Measurements from ENCODE around the gene FHL1. TPM values are rescaled to one million over a fixed set of nuclear protein-coding genes. Genes with fewer than 3 reads are reported as not detected.
"Not testable (repeated sequence)": the region's sequence is repeated elsewhere in the genome, so short reads cannot be mapped to it uniquely, and the experiment has no call there.

The FHL1 gene
- total RNA-seq = 10.6 TPM

GRCh38 chrX:136147315-136147901, at the start of gene FHL1:
Gene FHL1, plus strand, starts transcription at chrX:136147533.
- peak; percentile 98 for ATAC-seq
- peak; percentile 54 for DNase-seq (ENCODE audit: low spot score)

- DNase-seq (ENCODE audit: low spot score) = no peak
- ATAC-seq = no peak
Observed at GRCh38 chrX:136097871-136098805, 49.2 kb upstream of the FHL1 start.

GRCh38 chrX:136104936-136105335, 42.4 kb upstream of the FHL1 start:
- DNase-seq (ENCODE audit: low spot score) (no peak), ATAC-seq (no peak)

GRCh38 chrX:136106920-136107528, 40.3 kb upstream of the FHL1 start:
- ATAC-seq (peak; percentile 49), DNase-seq (ENCODE audit: low spot score) (no peak)

- not testable (repeated sequence) for DNase-seq (ENCODE audit: low spot score); ATAC-seq
Observed at GRCh38 chrX:136108905-136109304, 38.4 kb upstream of the FHL1 start.

GRCh38 chrX:136112286-136112685, 35.0 kb upstream of the FHL1 start:
- no peak for ATAC-seq
- DNase-seq (ENCODE audit: low spot score) = no peak

GRCh38 chrX:136112778-136113177, 34.6 kb upstream of the FHL1 start:
- ATAC-seq (no peak), DNase-seq (ENCODE audit: low spot score) (no peak)

GRCh38 chrX:136115126-136115903, 32.0 kb upstream of the FHL1 start:
- ATAC-seq = no peak

GRCh38 chrX:136115904-136116297, 31.4 kb upstream of the FHL1 start:
- ATAC-seq = no peak

More at GRCh38 chrX:136115126-136115903, 32.0 kb upstream of the FHL1 start:
- DNase-seq (ENCODE audit: low spot score) = no peak

GRCh38 chrX:136121788-136122187, 25.5 kb upstream of the FHL1 start:
- ATAC-seq (no peak), DNase-seq (ENCODE audit: low spot score) (no peak)

More at GRCh38 chrX:136115904-136116297, 31.4 kb upstream of the FHL1 start:
- DNase-seq (ENCODE audit: low spot score) = no peak

- DNase-seq (ENCODE audit: low spot score) = no peak
- no peak for ATAC-seq
Observed at GRCh38 chrX:136122207-136122606, 25.1 kb upstream of the FHL1 start.

- ATAC-seq (no peak), DNase-seq (ENCODE audit: low spot score) (no peak)
Observed at GRCh38 chrX:136125106-136125505, 22.2 kb upstream of the FHL1 start.

GRCh38 chrX:136126371-136126770, 21.0 kb upstream of the FHL1 start:
- no peak for DNase-seq (ENCODE audit: low spot score)
- no peak for ATAC-seq

GRCh38 chrX:136126872-136127406, 20.4 kb upstream of the FHL1 start:
- DNase-seq (ENCODE audit: low spot score) (no peak), ATAC-seq (no peak)

- no peak for DNase-seq (ENCODE audit: low spot score)
- no peak for ATAC-seq
Observed at GRCh38 chrX:136128743-136129142, 18.6 kb upstream of the FHL1 start.

- DNase-seq (ENCODE audit: low spot score) (no peak), ATAC-seq (no peak)
Observed at GRCh38 chrX:136130931-136131833, 16.2 kb upstream of the FHL1 start.

GRCh38 chrX:136138939-136139338, 8.4 kb upstream of the FHL1 start:
- ATAC-seq = no peak
- DNase-seq (ENCODE audit: low spot score) = no peak

GRCh38 chrX:136141569-136141968, 5.8 kb upstream of the FHL1 start:
- DNase-seq (ENCODE audit: low spot score) (no peak), ATAC-seq (no peak)

GRCh38 chrX:136142592-136142991, 4.7 kb upstream of the FHL1 start:
- DNase-seq (ENCODE audit: low spot score) (no peak), ATAC-seq (no peak)

GRCh38 chrX:136143711-136144110, 3.6 kb upstream of the FHL1 start:
- DNase-seq (ENCODE audit: low spot score) = no peak
- no peak for ATAC-seq

Measured in left lobe of liver (tissue), 2 donors.